Tongue (tissue), 2 donors: Measurements from ENCODE around the gene LARGE1. TPM values are rescaled to one million over a fixed set of nuclear protein-coding genes. Genes with fewer than 3 reads are reported as not detected.
"Not testable (repeated sequence)": the region's sequence is repeated elsewhere in the genome, so short reads cannot be mapped to it uniquely, and the experiment has no call there.

ENCODE experiments used
- DNase-seq: peaks from one replicate; pipeline ENCODE4 v3.0.0-alpha.2; 2015
- total RNA-seq: library from RNA; depleted of rRNA; stranded (reverse); fragments of >200 nt; gene quantifications from one replicate; pipeline ENCODE4 v1.2.3, GENCODE V29; 2014

Gene LARGE1
- total RNA-seq, 1 donor from 2014 or later: 18.3 TPM

DNA sequence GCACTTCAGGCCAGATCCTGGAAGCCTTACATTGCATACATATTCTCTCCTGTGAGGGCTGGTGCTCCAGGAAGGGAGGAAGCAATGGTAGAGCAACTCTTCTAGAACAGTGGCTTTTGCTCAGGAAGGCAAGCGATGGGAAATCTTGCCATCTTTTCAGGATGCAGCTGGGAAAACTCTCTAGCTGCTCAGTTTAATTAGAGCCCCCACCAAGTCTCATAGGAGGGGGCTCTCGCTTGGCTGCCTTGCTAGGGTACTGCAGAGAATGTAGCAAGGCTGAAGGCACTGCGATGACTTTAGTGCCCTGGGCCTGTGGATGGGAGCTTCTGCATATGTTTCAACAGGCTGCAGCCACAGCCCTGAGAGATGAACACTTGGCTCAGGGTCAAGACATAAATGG, 504.9 kb downstream of the LARGE1 start:
- no peak for DNase-seq

DNA sequence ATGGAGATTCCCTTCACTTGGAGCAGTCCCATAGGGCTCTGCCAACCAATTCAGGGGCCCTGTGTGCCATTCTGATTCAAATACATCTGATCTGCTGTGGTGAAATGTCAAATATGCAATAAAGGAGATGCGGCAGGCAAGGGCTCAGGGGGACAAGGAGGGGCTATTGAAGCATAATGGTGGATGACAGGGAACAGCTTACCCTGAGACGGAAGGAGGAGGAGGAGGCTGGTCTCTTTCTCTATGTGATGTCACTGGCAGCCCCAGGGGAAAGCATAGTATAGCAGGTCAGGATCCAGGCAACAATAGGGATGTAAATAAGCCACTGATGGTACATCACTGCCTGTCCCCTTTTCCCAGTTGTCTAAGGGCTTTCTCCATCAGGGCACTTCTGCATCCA, 511.2 kb downstream of the LARGE1 start:
- no peak for DNase-seq

DNA sequence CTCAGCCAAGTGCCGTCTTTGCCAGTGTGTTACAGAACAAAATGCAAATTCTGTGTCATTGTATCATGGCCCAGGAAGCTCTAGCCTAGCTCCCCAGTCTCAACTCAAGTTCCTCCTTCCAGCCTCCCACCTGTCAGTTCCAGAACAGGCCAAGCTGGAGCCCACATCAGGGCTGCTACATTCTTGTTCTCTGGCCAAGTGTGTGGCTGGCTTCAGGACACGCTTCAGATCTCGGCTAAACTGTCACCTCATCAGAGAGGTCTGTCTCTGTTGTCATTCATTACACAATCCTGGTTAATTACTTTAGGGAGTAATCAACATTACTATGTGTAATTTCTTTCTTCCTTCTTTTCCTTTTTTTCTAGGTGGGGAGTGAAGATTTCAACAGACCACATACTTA, 515.1 kb downstream of the LARGE1 start:
- peak; percentile 21 for DNase-seq

DNA sequence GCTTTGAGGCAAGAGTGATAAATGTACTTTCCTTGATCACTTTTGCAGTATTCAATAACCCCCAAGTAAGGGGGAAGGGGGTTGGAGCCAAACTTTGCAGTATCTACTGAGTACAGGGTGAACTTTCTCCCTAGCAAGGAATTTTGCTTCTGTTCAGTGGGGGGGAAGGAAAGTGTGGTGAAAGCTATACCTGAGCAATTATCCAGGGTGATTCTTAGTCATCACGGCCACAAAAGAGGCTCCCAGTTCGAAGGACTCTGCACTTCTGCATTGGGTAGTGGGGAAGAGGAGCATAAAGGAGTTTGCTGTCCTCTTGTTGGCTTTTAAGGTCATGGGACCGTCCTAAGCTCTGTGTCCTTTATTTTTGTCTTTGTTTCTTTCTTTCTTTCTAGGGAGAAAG, 515.6 kb downstream of the LARGE1 start:
- no peak for DNase-seq

DNA sequence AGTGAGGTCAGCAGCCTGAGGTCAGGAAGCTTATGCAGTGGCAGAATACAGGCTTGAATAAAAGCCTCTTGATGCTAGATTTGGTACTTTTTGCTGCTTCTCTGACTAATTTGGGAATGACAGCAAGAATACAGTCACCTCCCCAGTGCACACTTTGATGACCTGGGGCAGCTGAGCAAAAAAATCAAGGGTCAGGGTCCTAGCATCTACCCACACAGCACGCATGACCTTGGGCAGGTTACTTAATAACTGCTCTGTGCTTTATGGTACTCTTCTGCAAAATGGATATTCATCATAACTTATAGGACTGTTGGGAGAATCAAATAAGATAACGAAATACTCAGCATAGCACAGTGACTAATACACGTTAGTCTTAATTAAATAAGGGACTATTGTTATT, 518.0 kb downstream of the LARGE1 start:
- DNase-seq: no peak

DNA sequence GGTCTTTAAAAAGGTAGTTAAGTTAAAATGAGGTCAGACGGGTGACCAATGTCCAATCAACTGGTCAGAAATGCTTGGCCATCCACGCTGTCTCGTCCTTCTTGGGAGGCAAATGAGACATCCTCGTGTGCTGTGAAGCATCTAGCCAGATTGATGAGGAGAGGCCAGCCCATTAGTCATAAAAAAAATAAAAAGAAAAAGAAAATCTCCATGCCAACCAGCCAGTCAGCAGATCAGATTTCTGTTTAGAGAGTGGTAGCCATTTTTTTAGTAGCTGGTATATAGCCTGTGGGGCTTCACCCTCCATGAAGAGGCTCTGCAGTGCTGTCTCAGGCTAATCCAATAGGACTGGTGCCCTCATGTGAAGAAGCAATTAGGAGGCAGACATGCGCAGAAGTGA, 519.0 kb downstream of the LARGE1 start:
- no peak for DNase-seq

DNA sequence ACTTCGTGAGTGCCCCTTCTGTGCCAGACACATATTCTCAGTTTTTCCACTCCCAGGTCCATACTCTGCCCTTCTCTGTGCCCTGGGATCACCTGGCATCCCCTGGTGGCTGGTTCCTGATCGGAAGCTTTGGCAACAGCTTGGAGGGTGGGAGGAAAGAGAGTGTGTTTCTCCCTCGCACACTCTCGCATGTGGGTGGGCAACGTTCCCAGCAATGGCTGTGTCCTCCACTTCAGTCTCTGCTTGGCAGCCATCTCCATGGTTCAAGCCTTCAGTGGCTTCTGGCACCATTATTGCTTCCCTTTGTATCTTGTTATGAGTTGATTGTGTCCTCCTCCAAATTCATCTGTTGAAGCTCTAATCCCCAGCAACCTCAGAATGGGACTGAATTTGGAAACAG, 519.4 kb downstream of the LARGE1 start:
- DNase-seq: no peak

DNA sequence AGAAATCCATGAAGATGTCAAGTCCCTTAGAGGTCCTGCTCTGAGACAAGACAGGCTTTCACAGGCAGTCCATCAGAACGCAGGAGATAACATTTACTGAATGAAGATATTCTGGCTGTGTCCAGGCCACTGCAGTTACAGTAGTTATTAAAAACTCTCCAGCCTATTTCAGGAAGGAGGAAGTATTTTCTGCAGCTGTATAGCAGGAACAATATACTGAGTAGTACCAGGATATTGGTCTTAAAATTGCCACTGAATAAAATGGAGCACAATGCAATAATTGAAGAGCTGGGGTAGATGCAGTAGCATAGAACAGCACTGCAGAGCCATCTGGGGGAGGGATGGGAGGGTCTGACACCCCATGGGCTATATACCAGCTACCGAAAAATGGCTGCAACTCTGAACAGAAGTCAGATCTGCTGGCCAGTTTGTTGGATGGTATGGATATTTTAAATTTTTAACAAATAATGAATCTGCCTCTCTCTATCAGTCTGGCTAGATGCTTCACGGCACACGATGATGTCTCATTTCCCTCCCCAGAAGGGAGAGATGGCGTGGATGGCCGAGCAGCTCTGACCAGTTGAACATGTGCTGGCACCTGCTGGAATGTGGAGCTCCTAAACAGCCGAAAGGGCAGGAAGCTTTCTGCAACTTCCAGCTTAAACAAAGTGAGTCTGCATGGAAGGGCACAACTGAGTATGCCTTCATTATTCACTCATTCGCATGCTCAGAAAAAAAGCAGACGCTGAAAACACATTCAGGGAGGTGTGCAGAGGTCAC, 520.0 kb downstream of the LARGE1 start:
- DNase-seq: no peak

DNA sequence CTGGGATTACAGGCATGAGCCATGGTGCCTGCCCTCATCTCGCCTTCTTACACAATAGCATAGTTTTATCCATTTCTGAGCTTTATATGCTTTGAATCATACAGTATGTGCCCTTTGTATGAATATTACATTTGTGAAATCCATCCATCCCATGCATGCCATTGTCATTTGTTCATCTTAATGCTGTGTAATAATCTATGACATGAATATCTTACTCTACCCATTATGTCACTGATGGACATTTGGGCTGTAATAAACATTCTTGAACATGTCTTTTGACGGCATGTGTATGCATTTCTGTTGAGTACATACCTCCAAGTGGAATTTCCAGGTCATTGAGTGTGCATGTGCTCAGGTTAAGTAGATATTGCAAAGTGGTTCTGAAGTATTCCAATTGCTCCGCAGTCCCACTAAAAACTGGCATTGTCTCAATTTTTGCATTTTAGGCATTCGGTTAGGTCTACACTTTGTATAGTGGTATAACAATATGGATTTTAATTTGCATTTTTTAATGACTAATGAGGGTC, 522.8 kb downstream of the LARGE1 start:
- DNase-seq: no peak

DNA sequence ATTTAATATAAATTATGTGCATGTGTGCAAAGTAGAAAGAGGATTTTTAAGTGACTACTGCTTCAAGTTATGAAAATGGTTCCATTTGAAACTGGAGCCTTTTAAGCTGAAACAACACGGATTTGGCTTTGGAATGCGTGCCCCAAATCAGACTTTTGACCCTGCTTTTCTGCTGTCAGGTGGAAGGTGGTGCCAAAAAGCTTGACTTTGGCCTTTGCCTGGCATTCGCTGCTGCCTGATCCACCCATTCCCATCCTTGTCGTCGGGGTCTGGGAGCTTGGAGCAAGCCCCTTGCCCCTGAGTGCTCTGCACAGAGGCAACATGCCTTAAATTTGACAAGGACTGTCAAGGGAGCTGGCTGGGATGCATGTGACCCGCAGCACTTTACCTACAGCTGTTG, 526.8 kb downstream of the LARGE1 start:
- DNase-seq: peak; percentile 13

DNA sequence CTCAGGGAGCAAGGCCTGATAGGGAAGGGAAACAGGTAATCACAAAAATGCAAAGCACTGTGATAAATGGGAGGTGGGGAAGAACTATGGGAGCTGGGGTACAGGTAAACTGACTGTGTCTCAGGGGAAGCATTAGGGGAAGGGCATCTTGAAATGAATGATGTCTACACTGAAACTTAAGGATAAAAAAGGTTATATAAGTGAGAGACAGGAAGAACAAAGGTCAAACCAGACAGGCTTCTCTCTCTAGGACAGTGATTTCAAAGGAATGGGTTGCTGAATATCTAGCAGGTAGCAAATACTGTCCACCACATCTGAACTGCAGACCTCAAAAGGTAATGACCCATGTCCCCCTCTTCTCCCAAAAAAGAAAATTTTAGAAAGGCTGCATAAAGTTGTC, 529.0 kb downstream of the LARGE1 start:
- DNase-seq: no peak

DNA sequence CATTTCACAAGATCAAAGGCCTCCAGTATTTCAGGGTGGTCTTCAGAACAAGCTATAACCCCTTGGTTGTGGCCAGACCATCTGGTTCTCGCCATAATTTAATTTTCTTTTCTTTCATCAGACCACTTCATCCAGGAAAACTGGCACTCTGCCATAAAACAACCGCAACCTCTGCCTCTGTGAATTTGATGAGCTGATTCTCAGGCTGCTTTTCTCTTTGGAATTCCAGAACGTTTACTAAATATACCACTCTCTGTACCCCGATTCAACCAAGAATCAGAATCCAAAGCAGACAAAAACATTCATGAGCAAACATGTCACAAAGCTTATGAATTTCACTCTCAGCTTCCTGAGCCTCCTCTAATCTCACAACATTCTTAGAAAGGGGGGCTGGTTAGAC, 530.3 kb downstream of the LARGE1 start:
- peak; percentile 19 for DNase-seq

DNA sequence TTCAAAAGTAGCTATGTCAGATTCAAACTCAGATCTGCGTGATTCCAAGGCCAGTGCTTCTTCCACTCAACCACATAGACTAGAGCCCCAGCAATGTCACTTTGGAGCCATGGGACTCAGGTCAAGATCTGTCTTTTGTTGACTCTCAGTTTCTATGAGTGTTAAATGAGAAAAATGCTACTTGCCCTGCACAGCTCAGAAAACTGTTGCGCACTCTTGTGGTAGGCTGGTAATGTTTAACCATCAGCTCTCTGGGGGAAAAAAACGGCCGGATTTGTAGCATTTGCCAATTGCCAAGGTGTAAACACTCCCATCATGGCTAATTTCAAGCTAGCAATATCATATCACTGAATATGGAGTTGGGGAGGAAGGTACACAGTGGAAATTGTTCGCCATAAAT, 534.0 kb downstream of the LARGE1 start:
- DNase-seq: no peak

DNA sequence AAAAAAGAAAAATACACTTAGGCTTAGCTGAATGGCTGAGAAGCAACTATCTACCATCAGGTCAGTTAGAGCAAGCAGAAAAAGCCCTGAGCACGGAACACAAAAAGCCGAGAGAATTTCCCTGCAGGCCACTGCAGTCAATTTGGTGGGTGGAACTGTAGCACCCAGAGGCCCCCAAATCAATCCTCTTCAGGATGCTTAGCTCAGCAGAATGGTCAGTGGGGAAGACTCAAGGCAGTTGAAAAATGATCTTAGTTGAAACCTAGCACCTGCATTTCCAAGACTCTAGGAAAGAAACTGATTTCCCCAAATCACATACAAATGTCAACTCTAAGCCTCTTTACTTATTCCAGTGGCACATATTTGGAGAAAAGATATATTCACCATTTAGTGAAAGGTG, 534.7 kb downstream of the LARGE1 start:
- DNase-seq: no peak

DNA sequence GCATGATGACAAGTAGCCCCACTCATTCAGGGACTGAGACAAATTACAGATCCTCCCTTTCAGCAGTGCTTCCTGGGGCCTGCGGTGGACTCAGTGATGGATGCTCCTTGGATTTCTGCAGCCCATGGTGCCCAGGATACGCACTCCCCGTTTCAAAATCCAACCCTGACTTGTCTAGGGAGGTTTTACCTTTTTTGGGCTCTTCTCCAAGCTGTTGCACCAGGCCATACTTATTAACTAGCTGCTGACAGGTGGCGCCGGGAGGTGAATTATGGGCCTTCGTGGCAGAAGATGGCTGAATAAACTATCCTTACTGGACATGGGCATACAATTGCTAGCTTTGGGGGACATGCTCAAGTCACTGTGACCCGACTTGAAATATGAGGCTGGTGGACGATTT, 537.8 kb downstream of the LARGE1 start:
- no peak for DNase-seq

DNA sequence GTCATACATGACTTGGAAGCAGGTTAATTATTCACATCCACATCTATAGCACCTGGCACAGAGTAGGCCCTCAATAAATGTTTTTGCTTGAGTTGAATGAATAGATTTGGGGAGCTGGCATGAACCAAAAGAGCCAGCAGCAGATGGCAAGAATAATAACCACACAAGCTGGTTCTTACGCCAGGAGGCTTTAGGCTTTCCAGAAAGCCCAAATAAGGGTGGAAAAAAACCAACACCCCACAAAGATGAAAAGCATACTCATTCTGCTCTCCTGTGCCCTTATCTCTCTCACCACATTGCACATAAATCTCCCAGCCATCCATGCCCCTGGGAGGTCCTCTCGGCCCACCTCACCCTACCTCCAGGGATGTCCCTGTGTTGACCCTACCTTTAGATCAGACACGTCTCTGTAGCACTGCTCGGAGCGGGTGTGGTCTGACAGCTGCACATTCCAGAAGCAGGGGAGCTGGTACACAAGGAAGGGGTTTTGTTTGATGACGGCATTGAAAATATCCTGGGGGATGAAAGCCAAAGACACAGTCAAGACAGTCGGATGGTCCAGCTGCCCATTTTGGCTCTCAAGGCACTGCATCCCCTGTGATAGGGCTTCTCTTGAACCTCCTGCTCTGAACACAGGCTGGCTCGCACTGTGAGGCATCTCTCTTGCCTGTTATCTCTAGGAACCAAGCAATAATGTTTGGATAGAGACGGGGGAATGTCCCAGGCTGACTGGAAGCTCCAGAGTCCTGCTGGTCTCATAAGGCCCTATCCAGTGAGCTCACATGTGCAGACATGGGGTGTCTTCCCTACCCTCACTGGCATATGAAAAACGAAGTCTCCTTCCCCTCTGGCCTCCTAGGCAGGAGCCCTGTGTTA, 538.5 kb downstream of the LARGE1 start:
- DNase-seq: peak; percentile 45

DNA sequence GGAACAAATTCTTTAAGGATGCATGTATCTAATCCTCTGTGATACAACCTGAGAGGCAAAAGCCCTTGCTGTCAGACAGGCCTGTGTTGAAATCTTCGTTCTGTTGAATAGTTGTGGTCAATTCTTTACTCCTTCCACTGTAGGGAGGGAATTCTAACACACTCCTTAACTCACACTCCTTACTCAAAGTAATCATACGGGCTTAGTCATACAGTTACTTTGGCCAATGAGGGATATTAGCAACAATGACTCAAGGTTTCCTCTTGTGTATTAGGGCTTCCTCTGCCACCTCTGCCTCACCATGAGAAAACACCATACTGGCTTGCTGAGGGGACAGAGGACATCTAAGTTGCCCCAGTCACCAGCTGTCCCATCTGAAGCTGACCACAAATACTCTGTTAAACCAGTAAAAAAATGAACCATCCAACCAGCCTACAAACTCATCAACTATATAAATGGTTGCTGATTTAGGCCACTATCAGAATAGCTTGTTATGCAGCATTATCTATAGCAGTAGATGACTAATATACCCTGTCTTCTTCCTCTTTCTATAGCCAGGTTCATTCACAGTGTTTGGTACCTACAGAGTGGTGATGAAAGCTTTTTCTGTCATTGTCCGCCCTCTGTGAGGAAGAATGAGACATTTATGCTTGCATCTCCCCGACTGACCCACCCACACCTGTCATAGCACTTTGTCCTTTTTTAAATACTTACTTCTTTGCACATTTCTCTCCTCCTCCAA, 539.3 kb downstream of the LARGE1 start:
- DNase-seq: no peak

DNA sequence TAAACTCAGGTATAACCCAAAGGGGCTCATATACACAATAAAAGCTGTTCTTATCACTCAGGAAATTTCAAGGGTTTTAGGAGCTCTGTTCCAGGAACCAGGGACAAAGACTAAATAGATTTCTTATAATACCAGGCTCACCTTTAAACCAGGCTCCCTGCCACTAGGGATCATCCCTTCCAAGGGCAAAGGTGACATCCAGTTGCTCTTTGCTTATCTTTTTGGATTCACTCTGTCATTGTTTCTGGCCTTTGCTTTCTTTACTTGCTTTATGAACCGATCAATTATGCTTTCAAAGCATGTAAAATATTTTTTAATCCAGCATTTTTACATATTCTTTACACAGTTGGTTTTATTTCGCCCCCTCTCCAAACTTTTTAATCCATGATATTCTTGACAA, 540.4 kb downstream of the LARGE1 start:
- DNase-seq: no peak

DNA sequence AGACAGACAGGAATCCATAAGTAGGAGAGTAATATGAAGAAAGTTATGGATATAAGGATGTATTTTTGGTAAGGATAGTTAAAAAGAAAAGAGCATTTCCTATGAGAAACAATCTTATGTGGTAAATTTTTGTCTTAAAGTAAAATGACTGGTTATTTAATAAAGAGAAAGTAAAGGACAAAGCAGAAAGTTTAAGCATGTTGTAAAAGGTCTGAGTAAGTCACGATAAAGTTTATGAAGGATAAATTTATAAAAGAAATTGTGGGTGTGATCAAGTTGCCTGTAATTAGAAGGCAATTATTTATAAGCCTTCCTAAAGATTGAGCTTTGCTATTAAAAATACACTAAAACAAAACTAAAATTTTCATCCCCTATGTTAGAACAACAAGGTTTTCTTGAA, 547.4 kb downstream of the LARGE1 start:
- no peak for DNase-seq

DNA sequence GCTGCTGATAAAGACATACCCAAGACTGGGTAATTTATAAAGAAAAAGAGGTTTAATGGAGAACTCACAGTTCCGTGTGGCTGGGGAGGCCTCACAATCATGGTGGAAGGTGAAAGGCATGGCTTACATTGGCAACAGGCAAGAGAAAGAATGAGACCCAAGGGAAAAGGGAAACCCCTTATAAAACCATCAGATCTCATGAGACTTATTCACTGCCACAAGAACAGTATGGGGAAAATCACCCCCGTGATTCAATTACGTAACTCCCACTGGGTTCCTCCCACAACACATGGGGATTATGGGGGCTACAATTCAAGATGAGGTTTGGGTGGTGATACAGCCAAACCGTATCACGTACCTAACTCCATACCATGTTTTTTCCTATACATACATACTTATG, 557.0 kb downstream of the LARGE1 start:
- not testable (repeated sequence) for DNase-seq

DNA sequence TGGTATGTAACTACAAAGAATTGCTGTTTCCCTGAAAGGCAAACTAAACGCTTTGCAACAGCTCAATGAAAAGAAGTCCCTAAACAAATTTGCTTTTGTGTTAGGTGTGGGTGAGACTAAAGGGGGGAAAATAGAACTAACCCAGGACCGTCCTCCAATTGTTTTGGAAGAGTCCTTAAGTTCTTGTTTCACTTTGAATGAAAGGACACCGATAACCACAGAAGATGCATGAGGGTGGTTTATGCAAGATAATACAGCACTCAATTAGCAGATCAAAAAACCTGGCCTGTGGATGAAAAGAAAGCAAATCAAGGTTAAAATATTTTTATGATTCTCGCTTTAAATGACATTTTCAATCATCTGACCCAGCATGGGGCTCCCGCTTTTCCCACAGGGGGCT, 557.6 kb downstream of the LARGE1 start:
- DNase-seq: no peak

DNA sequence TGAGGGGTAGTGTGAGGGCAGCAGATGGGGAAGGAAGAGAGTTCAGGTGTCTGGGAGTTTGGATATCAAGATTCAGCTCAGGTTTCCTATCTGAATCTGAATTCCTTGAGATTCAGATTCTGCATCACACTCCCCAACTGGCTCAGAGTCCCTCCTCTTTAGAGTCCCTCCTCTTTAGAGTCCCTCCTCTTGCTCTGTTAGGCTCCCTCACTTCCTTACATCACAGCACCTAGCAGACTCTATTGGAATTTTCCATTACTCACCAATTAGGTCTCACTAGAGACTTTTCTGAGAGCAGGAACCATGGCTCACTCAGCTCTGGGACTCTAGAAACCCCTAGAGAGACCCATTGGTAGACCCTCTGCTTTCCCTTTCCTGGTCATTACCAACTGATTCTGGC, 558.7 kb downstream of the LARGE1 start:
- DNase-seq: no peak

DNA sequence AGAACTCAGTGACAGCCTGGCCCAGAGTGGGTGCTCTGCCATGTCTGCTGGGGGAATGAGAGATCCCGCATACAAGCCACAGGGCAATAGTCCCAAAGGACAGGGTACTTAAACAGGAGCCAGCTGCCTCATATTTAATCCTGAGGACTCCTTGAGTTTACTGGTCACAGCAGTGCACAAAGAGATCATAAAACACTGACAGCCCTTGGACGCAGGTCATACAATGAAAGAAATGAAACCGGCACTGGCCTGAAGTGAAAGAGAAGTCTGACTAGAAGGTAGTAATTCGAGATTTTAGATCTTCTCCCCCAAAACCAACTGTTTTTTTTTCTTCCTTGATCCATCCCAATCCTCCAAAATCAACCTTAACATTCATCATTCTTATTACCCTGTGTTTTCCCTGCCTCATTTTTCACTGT, 562.3 kb downstream of the LARGE1 start:
- no peak for DNase-seq
